ENCODE measurements around the gene RELT. TPM values are rescaled to one million over a fixed set of nuclear protein-coding genes. Genes with fewer than 3 reads are reported as not detected.

Gene RELT
- total RNA-seq, 1 donor from 2014 or later = 34.9 TPM

DNA sequence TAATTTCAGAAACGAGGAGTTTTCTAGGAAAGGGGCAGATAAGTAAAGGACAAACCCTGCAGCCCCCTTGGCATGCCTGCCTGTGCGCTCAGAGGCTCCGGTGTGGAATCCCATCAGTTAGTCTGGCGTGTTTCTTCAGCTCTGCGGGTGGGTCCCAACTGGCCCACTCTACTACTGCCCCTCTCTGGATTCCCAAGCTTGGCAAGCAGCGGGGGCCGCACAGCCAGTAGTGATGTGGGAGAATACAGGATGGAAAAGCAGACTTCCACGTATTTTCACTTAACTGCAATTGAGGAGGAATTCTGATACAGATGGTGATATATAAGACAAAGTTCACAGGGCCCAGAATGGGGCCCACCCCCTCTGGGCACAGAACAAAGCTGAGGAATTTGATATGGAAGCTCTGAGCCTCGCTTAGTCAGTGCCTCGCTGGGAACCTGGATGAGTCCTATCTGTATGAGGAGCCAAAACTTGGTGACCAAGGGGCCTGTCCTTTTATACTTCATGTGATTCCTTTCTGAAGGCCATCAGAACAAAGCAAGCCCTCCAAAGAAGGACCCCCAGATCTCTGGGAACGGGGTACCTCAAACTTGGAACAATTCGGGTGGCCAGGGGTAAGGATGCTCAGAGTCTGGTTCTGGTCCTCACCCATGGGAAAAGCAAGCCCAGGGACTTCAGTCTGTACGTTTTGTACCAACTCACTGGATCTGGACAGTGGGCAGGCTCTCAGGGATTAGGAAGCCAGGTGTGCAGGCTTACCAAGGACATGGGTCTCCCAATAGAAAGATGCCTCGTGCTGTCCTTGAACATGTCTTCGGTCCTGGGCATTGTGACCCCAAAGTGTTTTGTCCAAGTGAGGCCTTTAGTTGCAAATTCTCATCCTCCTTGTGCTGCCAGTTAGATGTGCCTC, 26.0 kb downstream of the RELT start:
- intact Hi-C loops (cut with micrococcal nuclease) = no loop called here

DNA sequence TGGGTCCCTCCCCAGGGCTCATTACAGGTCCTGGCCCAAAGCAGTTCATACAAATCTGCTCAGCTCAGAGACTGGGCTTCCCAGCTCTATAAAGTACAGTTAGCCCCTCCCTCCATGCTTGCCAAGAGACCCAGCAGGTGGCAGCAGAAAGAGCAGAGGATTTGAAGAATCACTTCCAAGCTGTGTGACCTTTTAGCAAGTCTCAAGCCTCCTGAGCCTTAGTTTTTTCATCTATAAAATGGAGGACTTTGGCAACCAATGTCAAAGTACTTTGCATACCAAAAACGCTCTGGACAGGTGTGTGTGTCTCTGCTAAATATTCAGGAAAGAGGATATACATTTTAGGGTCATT, 26.6 kb downstream of the RELT start:
- intact Hi-C loops (cut with micrococcal nuclease) = no loop called here

GRCh38 chr11:73403541-73403940, 27.3 kb downstream of the RELT start:
- intact Hi-C loops (cut with micrococcal nuclease) = no loop called here

DNA sequence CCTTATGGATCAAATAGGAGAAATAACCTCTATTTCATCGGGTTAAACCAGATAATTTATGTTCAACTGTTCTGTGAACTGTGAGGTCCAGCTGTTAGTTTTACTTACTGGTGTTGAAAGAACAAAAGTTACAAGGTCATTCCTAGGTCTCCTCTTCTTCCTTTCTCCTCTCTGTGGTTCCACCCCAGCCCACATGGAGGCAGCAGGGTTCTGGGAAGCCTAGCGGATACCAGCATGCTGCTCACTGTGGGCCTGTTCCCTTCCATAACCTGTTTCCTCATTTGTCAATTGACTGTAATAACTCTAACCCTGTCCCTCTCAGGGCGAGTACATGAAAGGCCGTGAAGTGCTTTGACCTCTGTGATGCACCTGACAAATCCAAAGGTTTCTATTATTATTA, 27.8 kb downstream of the RELT start:
- intact Hi-C loops (cut with micrococcal nuclease) = no loop called here

- intact Hi-C loops (cut with micrococcal nuclease) = no loop called here
These were observed 28.4 kb downstream of the RELT start for GRCh38 chr11:73404506-73405145.

GRCh38 chr11:73405146-73405510, 28.9 kb downstream of the RELT start:
- intact Hi-C loops (cut with micrococcal nuclease) = no loop called here

DNA sequence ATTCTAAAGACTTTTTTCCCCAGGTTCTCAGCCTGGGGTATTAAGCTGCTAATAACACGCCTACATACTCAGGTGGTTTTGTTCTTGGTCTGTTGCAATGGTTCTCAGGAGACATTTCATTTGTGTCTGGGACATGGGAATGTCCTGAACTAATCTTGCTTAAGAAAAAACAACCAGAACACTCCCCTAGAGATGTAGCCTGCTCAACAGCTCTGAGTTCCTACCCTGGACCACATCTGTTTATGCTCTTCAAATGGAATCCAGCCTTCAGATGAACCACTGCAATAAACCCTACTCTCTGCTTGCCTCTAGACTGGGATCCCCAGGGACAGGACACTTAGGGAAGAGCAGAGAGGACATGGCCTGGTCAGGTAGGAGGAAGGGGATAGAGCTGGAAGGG, 29.9 kb downstream of the RELT start:
- intact Hi-C loops (cut with micrococcal nuclease) = no loop called here

DNA sequence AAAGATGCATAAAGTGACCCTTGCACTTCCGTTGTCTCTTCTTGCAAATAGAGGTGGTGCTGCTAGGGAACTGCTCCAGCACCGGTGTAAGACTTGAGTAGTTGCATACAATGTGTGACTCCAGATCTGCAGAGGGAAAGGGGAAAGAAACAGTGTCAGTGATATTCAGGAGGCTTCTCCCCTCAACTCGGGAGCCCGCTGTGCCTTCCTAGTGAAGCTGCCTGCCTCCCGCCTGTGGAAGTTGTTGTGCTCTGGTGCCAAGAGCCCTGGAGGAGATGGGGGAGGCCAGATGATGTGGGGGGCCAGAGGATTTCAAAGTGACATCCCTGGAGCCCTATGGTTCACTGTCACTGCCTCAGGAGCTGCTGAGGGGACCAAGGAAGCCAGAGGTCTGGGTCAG, 30.4 kb downstream of the RELT start:
- intact Hi-C loops (cut with micrococcal nuclease) = no loop called here

DNA sequence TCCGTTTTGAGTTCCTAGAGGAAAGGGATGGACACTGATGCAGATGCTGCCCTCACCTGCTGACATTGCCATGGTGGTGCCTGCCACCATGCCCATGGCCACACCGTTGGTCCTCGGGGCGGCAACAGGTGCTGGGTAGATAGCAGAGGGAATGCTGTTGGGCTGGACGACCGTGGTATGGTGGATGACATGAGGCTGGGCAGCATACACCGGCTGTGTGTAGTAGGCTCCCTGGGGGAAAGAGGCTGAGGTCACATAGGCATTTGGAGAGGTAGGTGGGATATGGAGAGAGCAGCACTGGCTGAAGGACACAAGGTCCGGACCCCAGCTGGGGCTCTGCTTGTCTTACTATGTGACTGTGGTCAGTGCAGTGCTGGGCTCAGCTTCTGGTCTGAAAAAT, 33.2 kb downstream of the RELT start:
- intact Hi-C loops (cut with micrococcal nuclease) = no loop called here

DNA sequence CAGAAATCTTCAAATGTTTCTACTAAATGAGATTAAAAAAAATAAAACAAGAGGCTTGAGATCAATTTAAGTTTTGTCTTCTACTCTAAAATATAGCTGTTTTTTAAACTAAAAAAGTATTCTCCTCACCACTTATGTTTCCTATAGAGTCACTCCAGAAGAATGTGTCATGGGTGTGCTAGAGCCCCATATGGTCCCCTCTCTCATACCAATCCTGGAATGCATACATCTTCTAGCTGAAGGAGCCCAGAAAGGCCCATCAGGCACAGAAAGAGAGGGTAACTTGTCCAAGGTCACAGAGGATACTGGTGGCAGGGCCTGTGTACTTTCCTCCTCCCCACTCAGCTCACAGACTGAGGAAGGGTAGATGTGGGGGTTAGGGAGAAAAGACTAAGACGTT, 34.4 kb downstream of the RELT start:
- intact Hi-C loops (cut with micrococcal nuclease) = no loop called here

DNA sequence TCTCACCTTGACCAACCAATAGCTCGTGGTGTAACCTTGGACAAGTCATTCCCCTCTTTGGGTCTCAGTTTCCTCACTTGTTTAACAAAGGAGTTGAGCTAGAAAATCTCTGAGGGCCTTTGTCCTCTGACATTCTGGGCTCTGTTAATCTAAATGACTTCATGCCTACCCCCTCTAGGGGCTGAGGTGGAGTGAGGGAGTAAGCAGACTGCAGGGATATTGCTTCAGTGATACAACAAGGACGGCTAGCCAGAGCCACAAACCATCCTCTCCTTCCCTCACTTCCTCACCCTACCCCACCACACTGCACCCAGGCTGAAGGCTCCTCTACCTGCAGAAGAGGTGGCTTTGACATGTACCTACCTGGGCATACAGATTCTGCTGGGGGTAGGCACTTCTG, 34.8 kb downstream of the RELT start:
- intact Hi-C loops (cut with micrococcal nuclease) = no loop called here

- intact Hi-C loops (cut with micrococcal nuclease) = no loop called here
These were observed 36.1 kb downstream of the RELT start for GRCh38 chr11:73412308-73412707.

DNA sequence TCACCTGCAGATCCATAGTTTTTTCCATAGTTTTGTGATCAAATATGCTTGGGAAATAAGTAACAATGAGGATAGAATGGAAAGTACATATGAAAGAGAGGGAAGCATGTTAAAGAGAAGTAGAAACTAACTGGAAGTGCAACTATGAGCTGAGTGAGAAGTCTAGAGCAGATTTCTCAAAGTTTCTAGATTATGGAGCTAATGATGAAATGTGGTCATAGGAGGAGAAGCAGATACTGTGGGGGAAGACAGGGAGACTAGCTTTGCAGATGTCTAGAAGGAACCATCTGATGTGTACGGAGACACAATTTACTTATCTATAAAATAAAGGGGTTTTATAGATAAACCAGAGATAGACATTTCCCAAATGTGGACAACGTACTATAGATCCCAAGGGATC, 37.1 kb downstream of the RELT start:
- intact Hi-C loops (cut with micrococcal nuclease) = no loop called here

DNA sequence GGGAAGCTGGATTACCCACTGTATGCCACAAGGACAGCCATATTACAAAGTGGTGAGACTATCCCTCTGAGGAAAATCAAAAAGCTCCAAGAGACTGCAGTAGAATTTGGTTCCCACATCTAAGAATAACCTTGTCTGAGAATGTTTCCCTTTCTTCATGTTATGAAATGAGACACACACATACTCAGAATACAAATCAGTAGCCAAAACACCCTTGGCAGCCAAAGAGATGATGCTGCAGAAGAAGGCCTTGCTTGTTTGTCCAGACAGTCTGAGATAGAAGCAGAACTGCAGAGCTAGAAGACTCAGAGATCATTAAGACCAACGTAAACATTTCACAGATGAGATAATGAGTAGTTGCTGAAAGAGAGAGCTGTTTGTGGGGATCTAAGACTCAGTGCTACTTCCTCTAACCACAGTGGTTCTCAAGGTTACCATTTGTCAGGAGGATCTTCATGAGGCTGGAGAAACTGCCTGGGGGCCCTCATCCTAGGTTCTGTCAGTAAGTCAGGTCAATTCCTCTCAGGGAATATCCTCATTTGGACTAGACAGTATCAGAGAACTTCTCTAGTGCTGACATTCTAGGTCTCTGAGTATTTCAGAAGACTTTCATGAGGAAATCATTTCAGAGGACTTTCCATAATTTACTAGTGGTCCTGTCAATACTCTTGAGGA, 38.9 kb downstream of the RELT start:
- intact Hi-C loops (cut with micrococcal nuclease) = no loop called here

- intact Hi-C loops (cut with micrococcal nuclease) = no loop called here
These were observed 39.8 kb downstream of the RELT start for GRCh38 chr11:73415854-73416615.

DNA sequence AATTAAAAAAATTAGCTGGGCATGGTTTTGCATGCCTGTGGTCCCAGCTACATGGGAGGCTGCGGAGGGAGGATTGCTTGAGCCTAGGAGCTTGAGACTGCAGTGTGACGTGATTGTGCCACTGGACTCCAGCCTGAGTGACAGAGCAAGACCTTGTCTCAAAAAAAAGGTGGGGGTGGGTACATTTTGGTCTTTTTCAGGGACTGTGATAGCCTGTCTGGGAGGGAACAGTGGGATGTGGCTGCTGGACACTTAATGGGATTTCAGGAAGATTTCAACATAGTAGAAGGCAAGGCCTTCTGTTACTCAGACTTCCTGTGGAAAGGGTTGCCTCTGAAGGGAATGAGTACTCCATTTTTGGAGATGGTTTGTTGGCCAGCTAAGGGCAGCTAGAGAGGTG, 40.6 kb downstream of the RELT start:
- intact Hi-C loops (cut with micrococcal nuclease) = no loop called here

- intact Hi-C loops (cut with micrococcal nuclease) = no loop called here
These were observed 43.9 kb downstream of the RELT start for GRCh38 chr11:73420136-73420535.

DNA sequence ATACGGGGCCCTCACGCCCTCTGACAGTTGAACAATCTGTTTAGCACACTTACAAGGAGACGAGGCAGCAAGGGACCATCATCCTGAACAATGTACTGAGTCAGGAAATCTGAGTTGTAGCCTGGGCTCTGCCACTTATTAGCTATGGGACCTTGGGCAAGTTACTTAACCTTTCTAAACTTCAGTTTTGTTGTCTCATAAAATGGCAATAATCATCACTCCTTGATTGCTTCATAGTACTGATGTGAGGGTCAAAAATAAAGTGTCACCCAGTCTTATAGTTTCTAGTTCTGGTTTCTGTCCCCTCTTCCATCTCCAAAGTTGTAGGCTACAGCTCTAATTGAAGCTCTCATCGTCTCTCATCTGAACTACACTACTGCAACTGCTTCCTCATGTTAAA, 46.7 kb downstream of the RELT start:
- intact Hi-C loops (cut with micrococcal nuclease) = no loop called here

DNA sequence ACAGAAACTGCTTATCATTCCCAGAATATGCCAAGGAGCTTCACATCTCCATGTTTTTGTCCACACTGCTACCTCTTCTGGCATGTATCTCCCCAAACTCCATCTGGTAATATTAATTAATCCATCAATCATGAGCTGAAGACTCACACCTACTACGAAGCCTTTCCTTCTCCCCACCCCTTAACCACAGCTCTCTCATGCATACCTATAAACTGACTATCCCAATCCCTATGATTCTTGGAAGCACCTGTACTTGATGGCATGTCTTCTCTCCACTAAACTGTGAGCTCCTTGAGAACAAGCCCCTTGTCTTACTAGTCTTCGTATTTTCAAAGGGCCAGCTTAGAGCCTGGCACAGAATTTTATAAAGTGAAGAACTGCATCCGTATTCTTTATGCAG, 47.3 kb downstream of the RELT start:
- intact Hi-C loops (cut with micrococcal nuclease) = no loop called here

DNA sequence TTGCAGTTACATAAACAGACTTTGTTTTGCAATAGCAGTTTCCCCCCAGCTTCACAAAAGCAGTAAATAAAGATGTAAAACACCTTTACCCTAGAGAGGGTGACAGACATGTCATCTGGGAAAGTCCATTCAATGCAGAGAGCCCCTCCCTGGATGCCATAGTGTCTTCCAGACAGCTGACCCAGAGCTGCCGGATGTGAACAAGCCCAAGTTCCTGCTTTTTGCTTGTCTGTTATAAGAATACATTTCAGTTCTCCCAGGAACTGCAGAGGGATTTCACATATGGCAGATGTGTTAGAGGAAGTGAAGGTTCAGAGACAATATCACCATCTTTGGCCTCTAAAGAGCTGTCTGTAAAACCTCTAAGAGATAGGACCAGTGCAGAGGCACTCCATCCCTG, 48.9 kb downstream of the RELT start:
- intact Hi-C loops (cut with micrococcal nuclease) = no loop called here

GRCh38 chr11:73426219-73426850, 50.1 kb downstream of the RELT start:
- intact Hi-C loops (cut with micrococcal nuclease) = no loop called here
